Mucosa of descending colon (tissue), 3 donors: ENCODE results near the gene SATB1. TPM values are rescaled to one million over a fixed set of nuclear protein-coding genes. Genes with fewer than 3 reads are reported as not detected.

ENCODE experiments used
- ATAC-seq: fragments of 200-7000 bp; cut with Tn5 transposase; one replicate; pipeline ENCODE4 v1.9.1; 2020; ENCODE audit warnings: mild to moderate bottlenecking, moderate library complexity
- DNase-seq, 3 donors: peaks; one replicate each; pipeline ENCODE4 v3.0.0-alpha.2; 2020
- H3K36me3 ChIP-seq: fragments of 200-600 bp; one replicate; pipeline ENCODE4 v1.8.0; 2021; ENCODE audit warnings: low read depth, mild to moderate bottlenecking
- H3K4me1 ChIP-seq: fragments of 200-600 bp; one replicate; pipeline ENCODE4 v1.8.0; 2021; ENCODE audit warnings: low read depth, mild to moderate bottlenecking
- H3K4me3 ChIP-seq: fragments of 200-600 bp; one replicate; pipeline ENCODE4 v1.8.0; 2021; ENCODE audit warnings: mild to moderate bottlenecking
- H3K9me3 ChIP-seq: fragments of 200-600 bp; one replicate; pipeline ENCODE4 v1.8.0; 2021; ENCODE audit warnings: mild to moderate bottlenecking
- intact Hi-C, 2 donors: fragments of 100-400 bp; cut with DNase I in 1 of 2; cut with micrococcal nuclease in 1 of 2; formaldehyde crosslinking; loops; one replicate each; pipeline versions ENCODE4 v1.11.0 to v1.11.1; 2022; cut with DNase I, micrococcal nuclease
- total RNA-seq, 3 donors: library from RNA; stranded (reverse); fragmentation: NEBNext Ultra II Directional in 2 of 3; extraction: Animal tissue kit (Norgen Biotek cat#: 25700) in 2 of 3; gene quantifications; one replicate each; pipeline versions ENCODE4 v1.2.1 to v1.2.4, GENCODE V29; 2021 to 2023
- TF ChIP-seq, protein P1 (sequence below): fragments of 200-600 bp; IDR thresholded peaks from one replicate; pipeline ENCODE4 v1.8.0; 2022; ENCODE audit warnings: antibody characterized with exemption, mild to moderate bottlenecking
- donor health status: DM: no; HTN: no; CAD: no; lungs with moderate emphysema.
- donor health status: DM: no; HTN: no; CAD: no.
- donor health status: DM: no; HTN: yes; CAD: no.

SATB1 gene
- total RNA-seq, 3 donors from 2014 or later: 31.2 to 87.9 (median 49.7) TPM

DNA sequence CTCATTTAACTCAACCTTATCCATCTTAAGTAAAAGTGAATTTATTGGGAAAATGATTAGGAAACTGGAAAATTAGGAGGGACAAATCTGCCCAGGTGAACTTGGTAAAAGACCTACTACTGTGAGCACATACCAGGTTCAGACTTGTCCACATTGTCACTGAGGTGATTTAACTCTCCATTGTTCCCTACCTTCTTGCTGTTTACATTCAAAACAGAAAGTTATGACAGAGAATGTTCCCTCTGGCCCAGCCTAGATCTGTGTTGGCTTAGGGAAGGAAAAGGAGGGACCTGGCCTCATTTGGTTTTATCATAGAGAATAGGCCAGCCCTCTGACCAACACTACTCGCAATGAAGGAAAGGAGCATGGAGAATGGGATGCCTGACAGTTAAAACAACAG, 117.6 kb downstream of the SATB1 start:
- DNase-seq (no peak), ATAC-seq (no peak)
- Histone ChIP-seq H3K36me3 (no peaks in the 10 kb centered on the region), H3K4me1 (no peaks in the 10 kb centered on the region), H3K9me3 (no peaks in the 10 kb centered on the region), H3K4me3 (no peak overlapping the region)
- intact Hi-C loops: no loop called here
- TF ChIP-seq, protein P1, sequence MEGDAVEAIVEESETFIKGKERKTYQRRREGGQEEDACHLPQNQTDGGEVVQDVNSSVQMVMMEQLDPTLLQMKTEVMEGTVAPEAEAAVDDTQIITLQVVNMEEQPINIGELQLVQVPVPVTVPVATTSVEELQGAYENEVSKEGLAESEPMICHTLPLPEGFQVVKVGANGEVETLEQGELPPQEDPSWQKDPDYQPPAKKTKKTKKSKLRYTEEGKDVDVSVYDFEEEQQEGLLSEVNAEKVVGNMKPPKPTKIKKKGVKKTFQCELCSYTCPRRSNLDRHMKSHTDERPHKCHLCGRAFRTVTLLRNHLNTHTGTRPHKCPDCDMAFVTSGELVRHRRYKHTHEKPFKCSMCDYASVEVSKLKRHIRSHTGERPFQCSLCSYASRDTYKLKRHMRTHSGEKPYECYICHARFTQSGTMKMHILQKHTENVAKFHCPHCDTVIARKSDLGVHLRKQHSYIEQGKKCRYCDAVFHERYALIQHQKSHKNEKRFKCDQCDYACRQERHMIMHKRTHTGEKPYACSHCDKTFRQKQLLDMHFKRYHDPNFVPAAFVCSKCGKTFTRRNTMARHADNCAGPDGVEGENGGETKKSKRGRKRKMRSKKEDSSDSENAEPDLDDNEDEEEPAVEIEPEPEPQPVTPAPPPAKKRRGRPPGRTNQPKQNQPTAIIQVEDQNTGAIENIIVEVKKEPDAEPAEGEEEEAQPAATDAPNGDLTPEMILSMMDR: no peak

DNA sequence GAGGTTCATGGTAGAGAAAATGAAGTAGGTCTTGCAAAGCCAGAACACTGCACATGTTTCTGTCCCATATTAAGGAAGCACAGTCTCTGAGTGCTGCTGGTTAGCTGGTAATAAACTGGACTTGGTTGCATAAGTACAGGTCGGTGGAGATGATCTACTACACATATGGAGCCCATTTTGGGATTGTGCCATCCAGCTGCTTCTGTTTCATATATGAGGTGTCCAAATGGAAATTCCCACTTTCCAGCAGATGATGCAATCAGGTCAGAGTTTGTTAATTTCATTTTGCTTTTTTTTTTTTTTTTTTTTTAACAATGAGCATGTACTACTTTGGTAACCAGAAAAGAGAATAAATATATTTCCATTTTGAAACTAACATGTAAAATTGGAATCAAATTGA, 122.6 kb downstream of the SATB1 start:
- TF ChIP-seq, protein P1: no peak
- ATAC-seq: no peak
- no peaks in the 10 kb centered on the region for H3K36me3 ChIP-seq
- no peak overlapping the region for H3K4me3 ChIP-seq
- DNase-seq: no peak
- no peaks in the 10 kb centered on the region for H3K9me3 ChIP-seq
- no peaks in the 10 kb centered on the region for H3K4me1 ChIP-seq
- intact Hi-C loops: no loop called here

DNA sequence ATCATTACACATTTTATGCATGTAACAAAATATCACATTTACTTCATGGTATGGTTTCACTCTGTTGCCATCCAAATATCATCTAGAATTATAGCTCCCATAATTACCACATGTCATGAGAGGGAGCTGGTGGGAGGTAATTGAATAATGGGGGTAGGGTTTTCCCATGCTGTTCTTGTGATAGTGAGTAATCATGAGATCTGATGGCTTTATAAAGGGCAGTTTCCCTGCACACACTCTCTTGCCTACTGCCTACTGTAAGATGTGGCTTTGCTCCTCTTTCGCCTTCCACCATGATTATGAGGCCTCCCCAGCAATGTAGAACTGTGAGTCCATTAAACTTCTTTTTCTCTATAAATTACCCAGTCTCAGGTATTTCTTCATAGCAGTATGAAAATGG, 123.4 kb downstream of the SATB1 start:
- H3K9me3 ChIP-seq: peaks cover 5% of the 10 kb centered on the region
- no peaks in the 10 kb centered on the region for H3K4me1 ChIP-seq
- TF ChIP-seq, protein P1: no peak
- DNase-seq (no peak), ATAC-seq (no peak)
- H3K4me3 ChIP-seq: no peak overlapping the region
- no peaks in the 10 kb centered on the region for H3K36me3 ChIP-seq
- intact Hi-C loops: no loop called here

DNA sequence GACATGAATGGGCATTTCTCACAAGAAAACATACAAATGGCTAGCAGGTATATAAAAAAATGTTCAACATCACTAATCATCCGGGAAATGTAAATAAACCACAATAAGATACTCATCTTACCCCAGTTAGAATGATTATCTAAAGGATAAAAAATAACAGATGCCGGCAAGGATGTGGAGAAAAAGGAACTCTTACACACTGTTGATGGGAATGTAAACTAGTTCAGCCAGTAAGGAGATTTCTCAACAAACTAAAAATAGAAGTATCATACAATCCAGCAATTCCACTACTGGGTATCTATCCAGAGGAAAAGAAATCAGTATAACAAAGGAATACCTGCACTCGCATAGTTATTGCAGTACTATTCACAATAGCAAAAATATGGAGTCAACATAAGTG, 124.2 kb downstream of the SATB1 start:
- DNase-seq (no peak), ATAC-seq (no peak)
- Histone ChIP-seq H3K4me1 (no peaks in the 10 kb centered on the region), H3K4me3 (no peak overlapping the region), H3K36me3 (no peaks in the 10 kb centered on the region), H3K9me3 (peaks cover 5% of the 10 kb centered on the region)
- TF ChIP-seq, protein P1: no peak
- intact Hi-C loops: no loop called here

DNA sequence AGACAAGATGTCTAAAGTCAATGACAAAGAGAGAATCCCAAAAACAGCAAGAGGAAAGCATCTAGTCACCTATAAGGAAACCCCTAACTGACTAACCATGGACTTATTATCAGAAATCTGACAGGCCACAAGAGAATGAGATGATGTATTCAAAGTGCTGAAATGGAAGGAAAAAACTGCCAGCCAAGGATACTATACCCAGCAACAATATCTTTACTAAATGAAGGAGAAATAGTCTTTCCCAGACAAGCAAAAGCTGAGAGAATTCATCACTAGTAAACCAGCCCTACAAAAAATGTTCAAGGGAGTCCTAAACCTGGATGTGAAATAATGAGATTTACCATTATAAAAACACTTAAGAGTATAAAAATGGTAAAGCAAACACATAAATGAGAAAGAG, 128.0 kb downstream of the SATB1 start:
- Histone ChIP-seq H3K36me3 (no peaks in the 10 kb centered on the region), H3K4me3 (no peak overlapping the region), H3K9me3 (peaks cover 5% of the 10 kb centered on the region), H3K4me1 (no peaks in the 10 kb centered on the region)
- DNase-seq (no peak), ATAC-seq (no peak)
- TF ChIP-seq, protein P1: no peak
- intact Hi-C loops: loop anchor here in 1 of 2 donors (10.0 kb wide), 1 partner anchor 402 kb away; no protein-coding TSS in a partner anchor
